H1 (cell line): ENCODE results near the gene BASP1.

Source experiments
- CREB1 ChIP-seq: IDR thresholded peaks from 2 replicates; pipeline ENCODE4 v1.6.1; 2012; ENCODE audit warnings: inconsistent platforms
- JUN ChIP-seq: IDR thresholded peaks from 2 replicates; pipeline ENCODE4 v1.6.1; 2011; ENCODE audit warnings: low read depth, mild to moderate bottlenecking, improper control_type of control experiment, low read length
- JUND ChIP-seq: IDR thresholded peaks from 2 replicates; pipeline ENCODE4 v1.6.1; 2011; ENCODE audit warnings: mild to moderate bottlenecking, improper control_type of control experiment, low read length
- RFX5 ChIP-seq: IDR thresholded peaks from 2 replicates; pipeline ENCODE4 v1.6.1; 2011; ENCODE audit warnings: low read depth, low read length, improper control_type of control experiment, borderline replicate concordance
- TCF12 ChIP-seq: IDR thresholded peaks from 2 replicates; pipeline ENCODE4 v1.6.1; 2011; ENCODE audit warnings: low read depth, mild to moderate bottlenecking, low read length
- TF ChIP-seq, protein P1 (sequence below), 3 experiments: IDR thresholded peaks; 1 replicate in 2 of 3; 2 replicates in 1 of 3; pipeline versions ENCODE4 v1.5.1 to v1.6.1; 2011; ENCODE audit warnings: low read length in 3 of 3, mild to moderate bottlenecking in 3 of 3, inconsistent platforms in 2 of 3, low read depth in 1 of 3, moderate library complexity in 1 of 3; ENCODE audit not compliant: insufficient read depth in 1 of 3; ENCODE audit errors: control extremely low read depth in 1 of 3

- TF ChIP-seq, protein P1, sequence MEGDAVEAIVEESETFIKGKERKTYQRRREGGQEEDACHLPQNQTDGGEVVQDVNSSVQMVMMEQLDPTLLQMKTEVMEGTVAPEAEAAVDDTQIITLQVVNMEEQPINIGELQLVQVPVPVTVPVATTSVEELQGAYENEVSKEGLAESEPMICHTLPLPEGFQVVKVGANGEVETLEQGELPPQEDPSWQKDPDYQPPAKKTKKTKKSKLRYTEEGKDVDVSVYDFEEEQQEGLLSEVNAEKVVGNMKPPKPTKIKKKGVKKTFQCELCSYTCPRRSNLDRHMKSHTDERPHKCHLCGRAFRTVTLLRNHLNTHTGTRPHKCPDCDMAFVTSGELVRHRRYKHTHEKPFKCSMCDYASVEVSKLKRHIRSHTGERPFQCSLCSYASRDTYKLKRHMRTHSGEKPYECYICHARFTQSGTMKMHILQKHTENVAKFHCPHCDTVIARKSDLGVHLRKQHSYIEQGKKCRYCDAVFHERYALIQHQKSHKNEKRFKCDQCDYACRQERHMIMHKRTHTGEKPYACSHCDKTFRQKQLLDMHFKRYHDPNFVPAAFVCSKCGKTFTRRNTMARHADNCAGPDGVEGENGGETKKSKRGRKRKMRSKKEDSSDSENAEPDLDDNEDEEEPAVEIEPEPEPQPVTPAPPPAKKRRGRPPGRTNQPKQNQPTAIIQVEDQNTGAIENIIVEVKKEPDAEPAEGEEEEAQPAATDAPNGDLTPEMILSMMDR (IDR thresholded peaks at IDR 0.05; ENCODE audit: control extremely low read depth in 1 of 3, insufficient read depth in 1 of 3, low read depth in 1 of 3, low read length in 3 of 3), result no peak
- no peak for TF ChIP-seq JUN
- no peak for TF ChIP-seq JUND
- TF ChIP-seq CREB1, result no peak
- no peak for TF ChIP-seq RFX5
- TF ChIP-seq TCF12, result no peak
Observed at GRCh38 chr5:17227868-17228267, 10.4 kb downstream of the BASP1 start.
